GM20431 (cell line): ENCODE measurements around the gene KCNK2.

Experiments used
- in situ Hi-C: fragments of 300-500 bp; cut with MseI, MboI; formaldehyde crosslinking; loops from one replicate; pipeline ENCODE4 v1.15.0; 2020; ENCODE audit warnings: low sequenced_read_pairs; ENCODE audit not compliant: unreplicated experiment

KCNK2 gene

GRCh38 chr1:215241451-215241850 is 158.9 kb downstream of the KCNK2 start:
- in situ Hi-C loops = no loop called here

- in situ Hi-C loops = no loop called here
Measured at GRCh38 chr1:215243345-215244054, 161.0 kb downstream of the KCNK2 start.

- in situ Hi-C loops = no loop called here
Measured at GRCh38 chr1:215250913-215251312, 168.4 kb downstream of the KCNK2 start.

GRCh38 chr1:215251428-215251827 is 168.9 kb downstream of the KCNK2 start:
- in situ Hi-C loops = no loop called here

GRCh38 chr1:215252164-215252563 is 169.6 kb downstream of the KCNK2 start:
- in situ Hi-C loops = no loop called here

- in situ Hi-C loops = no loop called here
Measured at GRCh38 chr1:215256936-215257679, 174.6 kb downstream of the KCNK2 start.

- in situ Hi-C loops = no loop called here
Measured at GRCh38 chr1:215260711-215261110, 178.2 kb downstream of the KCNK2 start.

GRCh38 chr1:215262106-215262505 is 179.6 kb downstream of the KCNK2 start:
- in situ Hi-C loops = no loop called here

- in situ Hi-C loops = no loop called here
Measured at GRCh38 chr1:215263636-215264035, 181.1 kb downstream of the KCNK2 start.

GRCh38 chr1:215264649-215265048 is 182.1 kb downstream of the KCNK2 start:
- in situ Hi-C loops = no loop called here

- in situ Hi-C loops = no loop called here
Measured at GRCh38 chr1:215267495-215267894, 185.0 kb downstream of the KCNK2 start.

- in situ Hi-C loops = no loop called here
Measured at GRCh38 chr1:215269955-215270354, 187.4 kb downstream of the KCNK2 start.

GRCh38 chr1:215273838-215274516 is 191.4 kb downstream of the KCNK2 start:
- in situ Hi-C loops = no loop called here

GRCh38 chr1:215276582-215276981 is 194.0 kb downstream of the KCNK2 start:
- in situ Hi-C loops = no loop called here

- in situ Hi-C loops = no loop called here
Measured at GRCh38 chr1:215277532-215277931, 195.0 kb downstream of the KCNK2 start.

GRCh38 chr1:215279682-215280081 is 197.1 kb downstream of the KCNK2 start:
- in situ Hi-C loops = no loop called here

- in situ Hi-C loops = no loop called here
Measured at GRCh38 chr1:215282557-215282956, 200.0 kb downstream of the KCNK2 start.

GRCh38 chr1:215285013-215285800 is 202.7 kb downstream of the KCNK2 start:
- in situ Hi-C loops = no loop called here
